GM18517 (cell line): Measurements from ENCODE around the gene UFC1.

ENCODE experiments used
- ATAC-seq: cut with Tn5 transposase; IDR thresholded peaks from one replicate; pipeline ENCODE4 v1.9.1; 2021; ENCODE audit warnings: mild to moderate bottlenecking, moderate library complexity; ENCODE audit not compliant: unreplicated experiment

The UFC1 gene

GRCh38 chr1:161192476-161193465 lies 39.0 kb downstream of the UFC1 start:
- no peak for ATAC-seq

GRCh38 chr1:161193561-161194235 lies 39.9 kb downstream of the UFC1 start:
- ATAC-seq = no peak

- no peak for ATAC-seq
Measured at GRCh38 chr1:161195171-161195570, 41.4 kb downstream of the UFC1 start.

- ATAC-seq = no peak
Measured at GRCh38 chr1:161196111-161196510, 42.3 kb downstream of the UFC1 start.

DNA sequence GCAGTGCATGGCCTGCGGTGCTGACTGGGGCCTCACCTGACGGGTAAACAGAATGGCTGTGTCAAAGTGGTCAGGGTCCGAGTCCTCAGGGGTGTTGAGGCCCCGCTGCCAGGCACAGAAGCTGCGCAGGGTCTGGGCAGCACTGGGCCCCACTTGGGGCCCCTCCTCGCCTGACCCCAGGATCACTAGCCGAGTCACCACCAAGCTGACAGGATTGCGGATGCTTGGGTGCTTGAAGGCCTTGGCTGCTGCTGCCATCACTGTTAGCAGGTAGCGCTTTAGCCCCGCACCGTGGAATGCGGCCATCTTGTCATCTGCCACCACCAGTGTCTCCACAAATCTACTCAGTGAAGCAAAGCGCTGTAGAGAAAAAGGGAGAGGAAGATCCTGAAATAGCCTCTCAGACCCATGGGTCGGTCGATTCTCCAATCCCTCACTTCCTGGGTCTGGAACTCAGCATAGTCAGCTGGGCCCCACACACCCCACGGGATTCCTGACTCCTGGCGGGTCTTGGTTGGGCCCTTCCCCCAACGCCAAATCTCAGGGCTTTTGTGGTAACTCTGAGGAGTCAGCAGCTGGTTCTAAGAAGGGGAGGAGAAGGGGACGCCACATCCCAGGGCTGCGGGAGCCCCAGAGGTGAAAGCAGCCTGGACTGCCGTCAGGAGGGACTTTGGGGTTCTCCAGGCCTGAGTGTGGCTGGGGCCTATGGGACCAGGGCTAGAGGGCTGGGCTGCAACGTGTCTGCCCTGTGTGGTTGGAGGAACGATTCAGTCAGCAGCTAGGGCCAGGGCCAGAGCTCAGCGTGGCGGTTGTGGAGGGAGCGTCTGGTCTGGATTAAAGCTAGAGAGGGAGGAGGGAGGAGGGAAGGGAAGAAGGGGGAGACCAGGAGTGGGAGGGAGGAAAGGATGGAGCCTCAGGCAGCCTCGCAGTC lies 43.0 kb downstream of the UFC1 start:
- no peak for ATAC-seq

GRCh38 chr1:161197560-161198193 lies 43.9 kb downstream of the UFC1 start:
- ATAC-seq = no peak

DNA sequence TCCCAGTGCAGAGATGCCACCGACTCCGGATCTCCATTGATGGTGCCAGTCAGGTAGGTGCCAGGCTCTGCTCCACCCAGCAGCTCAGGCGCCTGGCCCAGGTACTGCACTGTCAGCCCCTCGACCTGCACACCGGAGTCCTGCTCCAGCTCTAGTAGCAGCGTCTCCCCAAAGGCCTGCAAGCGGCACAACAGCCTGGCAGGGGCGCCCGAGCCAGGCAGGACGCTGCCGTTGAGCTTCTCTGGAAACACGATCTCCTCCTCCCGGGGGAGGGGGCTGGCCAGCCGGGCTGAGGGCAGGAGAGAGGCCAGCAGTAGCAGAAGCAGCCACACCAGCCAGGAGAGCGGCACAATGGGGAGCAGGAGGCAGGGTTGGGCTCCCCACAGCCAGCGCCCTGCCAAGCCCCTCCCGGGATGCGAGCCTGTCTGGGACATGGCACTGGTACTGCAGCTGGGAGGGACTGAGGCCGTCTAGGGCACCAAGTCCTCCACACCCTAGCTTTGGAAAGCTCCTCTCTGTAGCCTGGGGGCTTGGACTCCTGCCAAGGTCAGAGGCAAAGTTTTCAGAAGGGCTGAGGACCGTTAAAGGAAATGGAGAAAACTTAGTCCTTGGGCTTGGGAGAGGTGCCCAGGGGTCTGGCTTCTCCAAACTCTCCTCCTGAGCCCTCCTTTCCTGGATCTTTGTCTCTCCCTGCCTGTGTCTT lies 44.6 kb downstream of the UFC1 start:
- ATAC-seq = no peak

GRCh38 chr1:161198897-161199431 lies 45.2 kb downstream of the UFC1 start, which contains the start of gene ADAMTS4:
TSS of gene ADAMTS4 (minus strand) at chr1:161199054. CDS start at chr1:161198627, 427 bp downstream.
- ATAC-seq = no peak

- no peak for ATAC-seq
Measured at GRCh38 chr1:161199506-161200139, 45.8 kb downstream of the UFC1 start.

GRCh38 chr1:161200421-161200991 lies 46.7 kb downstream of the UFC1 start:
- no peak for ATAC-seq

DNA sequence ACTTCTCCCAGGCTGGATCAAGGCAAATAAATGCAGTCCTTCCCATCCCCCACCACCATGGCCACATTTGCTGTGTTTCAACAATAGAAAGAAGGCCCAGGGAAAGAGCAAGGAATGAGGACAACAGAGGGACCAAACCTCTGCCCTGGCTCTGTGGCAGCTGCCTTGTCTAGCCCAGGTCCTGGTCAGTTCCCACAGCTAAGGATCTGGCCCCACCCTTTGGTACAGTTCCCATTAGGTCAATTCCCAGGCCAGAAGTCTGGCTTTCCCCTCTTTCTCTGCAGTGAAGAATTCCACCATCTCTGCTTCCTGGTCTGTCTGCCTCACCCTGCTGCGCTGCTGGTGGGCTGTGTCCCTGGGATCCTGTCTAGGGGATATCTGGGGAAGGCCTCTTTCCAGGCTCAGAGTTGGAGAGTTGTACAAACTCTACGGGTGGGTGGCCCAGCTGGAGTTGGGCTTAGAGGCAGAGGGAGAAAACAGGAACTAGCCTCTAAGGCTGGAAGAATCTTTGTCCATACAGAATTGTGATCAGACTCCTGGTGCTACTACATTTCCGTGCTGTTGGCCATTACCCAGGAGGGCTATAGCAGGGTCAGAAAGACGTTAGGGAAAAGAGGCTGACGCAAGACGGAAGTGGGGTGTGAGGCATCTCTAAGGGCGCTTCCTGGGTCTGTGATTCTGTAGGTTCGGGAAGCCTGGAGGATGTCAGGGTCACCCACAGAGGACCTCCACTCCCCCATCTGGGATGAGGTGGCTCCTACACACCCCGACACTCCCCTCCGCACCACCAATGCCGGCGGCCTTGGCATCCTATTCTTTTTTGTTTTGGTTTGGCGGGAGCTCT lies 47.4 kb downstream of the UFC1 start:
- ATAC-seq = no peak

GRCh38 chr1:161201836-161202712 lies 48.3 kb downstream of the UFC1 start, which contains the start of gene NDUFS2:
TSS of gene NDUFS2 (plus strand) at chr1:161202367. CDS start at chr1:161202386, 19 bp downstream.
- ATAC-seq = peak; percentile 89

- no peak for ATAC-seq
Measured at GRCh38 chr1:161206411-161207140, 52.8 kb downstream of the UFC1 start.

DNA sequence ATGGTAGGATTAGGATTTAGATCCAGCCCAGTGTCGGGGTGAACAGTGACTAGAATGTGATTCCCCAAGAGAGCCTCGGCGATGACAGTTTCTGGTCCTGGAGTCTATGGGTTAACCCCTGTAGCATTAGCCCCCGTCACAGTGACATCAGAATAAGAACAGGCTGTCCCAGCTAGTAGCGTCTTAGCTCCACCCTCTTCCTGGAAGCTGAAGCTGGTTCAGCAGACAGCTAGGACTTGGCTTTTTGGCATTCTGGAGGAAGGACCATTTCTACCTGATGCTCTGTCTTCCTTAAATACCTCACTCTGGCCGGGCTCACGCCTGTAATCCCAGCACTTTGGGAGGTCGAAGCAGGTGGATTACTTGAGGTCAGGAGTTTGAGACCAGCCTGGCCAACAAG lies 53.4 kb downstream of the UFC1 start:
- ATAC-seq = no peak
